ENCODE data around the gene CPEB4.

The CPEB4 gene

GRCh38 chr5:173911623-173912022 lies 23.5 kb downstream of the CPEB4 start:
- in situ Hi-C loops (cut with MboI; ENCODE audit: low sequenced_read_pairs): no loop called here

GRCh38 chr5:173913686-173914321 lies 25.7 kb downstream of the CPEB4 start:
- in situ Hi-C loops (cut with MboI; ENCODE audit: low sequenced_read_pairs): no loop called here

- in situ Hi-C loops (cut with MboI; ENCODE audit: low sequenced_read_pairs): no loop called here
Measured at GRCh38 chr5:173915310-173916014, 27.3 kb downstream of the CPEB4 start.

GRCh38 chr5:173916233-173916632 lies 28.1 kb downstream of the CPEB4 start:
- in situ Hi-C loops (cut with MboI; ENCODE audit: low sequenced_read_pairs): no loop called here

- in situ Hi-C loops (cut with MboI; ENCODE audit: low sequenced_read_pairs): no loop called here
Measured at GRCh38 chr5:173917788-173918786, 29.9 kb downstream of the CPEB4 start.

GRCh38 chr5:173919443-173919842 lies 31.3 kb downstream of the CPEB4 start:
- in situ Hi-C loops (cut with MboI; ENCODE audit: low sequenced_read_pairs): no loop called here

- in situ Hi-C loops (cut with MboI; ENCODE audit: low sequenced_read_pairs): no loop called here
Measured at GRCh38 chr5:173920024-173920753, 32.0 kb downstream of the CPEB4 start.

GRCh38 chr5:173920866-173921555 lies 32.9 kb downstream of the CPEB4 start:
- in situ Hi-C loops (cut with MboI; ENCODE audit: low sequenced_read_pairs): no loop called here

GRCh38 chr5:173922527-173922926 lies 34.4 kb downstream of the CPEB4 start:
- in situ Hi-C loops (cut with MboI; ENCODE audit: low sequenced_read_pairs): no loop called here

- in situ Hi-C loops (cut with MboI; ENCODE audit: low sequenced_read_pairs): no loop called here
Measured at GRCh38 chr5:173923218-173924095, 35.3 kb downstream of the CPEB4 start.

- in situ Hi-C loops (cut with MboI; ENCODE audit: low sequenced_read_pairs): no loop called here
Measured at GRCh38 chr5:173924899-173925298, 36.8 kb downstream of the CPEB4 start.

GRCh38 chr5:173925449-173926071 lies 37.4 kb downstream of the CPEB4 start:
- in situ Hi-C loops (cut with MboI; ENCODE audit: low sequenced_read_pairs): no loop called here

- in situ Hi-C loops (cut with MboI; ENCODE audit: low sequenced_read_pairs): no loop called here
Measured at GRCh38 chr5:173926359-173926758, 38.2 kb downstream of the CPEB4 start.

GRCh38 chr5:173928871-173929574 lies 40.9 kb downstream of the CPEB4 start:
- in situ Hi-C loops (cut with MboI; ENCODE audit: low sequenced_read_pairs): no loop called here

- in situ Hi-C loops (cut with MboI; ENCODE audit: low sequenced_read_pairs): no loop called here
Measured at GRCh38 chr5:173932695-173933139, 44.6 kb downstream of the CPEB4 start.

GRCh38 chr5:173933901-173934300 lies 45.8 kb downstream of the CPEB4 start:
- in situ Hi-C loops (cut with MboI; ENCODE audit: low sequenced_read_pairs): no loop called here

GRCh38 chr5:173935396-173935795 lies 47.2 kb downstream of the CPEB4 start:
- in situ Hi-C loops (cut with MboI; ENCODE audit: low sequenced_read_pairs): no loop called here

- in situ Hi-C loops (cut with MboI; ENCODE audit: low sequenced_read_pairs): no loop called here
Measured at GRCh38 chr5:173940269-173940668, 52.1 kb downstream of the CPEB4 start.

Data from HL-60/S4 treated with retinoic acid at 250 ng/mL for 4 days and 3 days (cell line).